Body of pancreas (tissue), 4 donors: ENCODE results near the gene RAB40C. TPM values are rescaled to one million over a fixed set of nuclear protein-coding genes. Genes with fewer than 3 reads are reported as not detected.

Experiments used
- ATAC-seq: fragments of 150-250 bp; one replicate; pipeline ENCODE4 v1.9.1; 2016
- DNase-seq, 4 donors: peaks; one replicate each; pipeline ENCODE4 v3.0.0-alpha.2; 2019
- H3K27ac ChIP-seq, 4 donors: fragments of 200-600 bp; sonication (generic); 1 replicate in 3 of 4; 2 replicates in 1 of 4; pipeline versions ENCODE4 v1.5.1 to v1.6.1; 2016 to 2019; ENCODE audit warnings: mild to moderate bottlenecking in 1 of 4, mixed read lengths in 1 of 4, moderate library complexity in 1 of 4
- H3K27me3 ChIP-seq, 2 donors: fragments of 200-600 bp; sonication (generic); one replicate each; pipeline ENCODE4 v1.6.0; 2016; ENCODE audit warnings: mild to moderate bottlenecking in 1 of 2
- H3K36me3 ChIP-seq, 2 donors: fragments of 200-600 bp; sonication (generic); replicated peaks in 1 of 2; 2 replicates each; pipeline ENCODE4 v1.5.1; 2016; ENCODE audit warnings: low read depth in 2 of 2; ENCODE audit not compliant: insufficient read depth in 1 of 2
- H3K4me1 ChIP-seq: fragments of 200-600 bp; sonication (generic); one replicate; pipeline ENCODE4 v1.6.0; 2016
- H3K4me3 ChIP-seq, 2 donors: fragments of 200-600 bp; sonication (generic); 1 replicate in 1 of 2; 2 replicates in 1 of 2; pipeline ENCODE4 v1.5.1; 2016 to 2019
- H3K9me3 ChIP-seq, 3 donors: fragments of 200-600 bp; sonication (generic); 1 replicate in 2 of 3; 2 replicates in 1 of 3; pipeline ENCODE4 v1.5.1; 2016
- POLR2A ChIP-seq, 3 donors: fragments of 450-650 bp; IDR thresholded peaks; one replicate each; pipeline ENCODE4 v1.6.1; 2016; ENCODE audit warnings: antibody characterized with exemption in 3 of 3, mild to moderate bottlenecking in 2 of 3
- WGBS, 2 donors: methylation state at CpG; one replicate each; pipeline ENCODE4 v1.1.5; 2017; 5-methylcytosine and 5-hydroxymethylcytosine counted together
- intact Hi-C: fragments of 100-400 bp; cut with DNase I; formaldehyde crosslinking; loops from one replicate; pipeline ENCODE4 v1.15.1; 2023
- total RNA-seq, 2 donors: library from RNA; depleted of rRNA; stranded (reverse); fragments of >200 nt; gene quantifications; one replicate each; pipeline ENCODE4 v1.1.0, GENCODE V29; 2016
- TF ChIP-seq, protein P1 (sequence below), 7 experiments: fragments of 450-650 bp in 4 of 7; fragments of 200-600 bp in 3 of 7; sonication (generic) in 3 of 7; IDR thresholded peaks; one replicate each; pipeline ENCODE4 v1.5.1; 2016 to 2019; ENCODE audit warnings: antibody characterized with exemption in 7 of 7

Gene RAB40C
- total RNA-seq, 2 donors from 2014 or later: 37.2 to 41.0 TPM

DNA sequence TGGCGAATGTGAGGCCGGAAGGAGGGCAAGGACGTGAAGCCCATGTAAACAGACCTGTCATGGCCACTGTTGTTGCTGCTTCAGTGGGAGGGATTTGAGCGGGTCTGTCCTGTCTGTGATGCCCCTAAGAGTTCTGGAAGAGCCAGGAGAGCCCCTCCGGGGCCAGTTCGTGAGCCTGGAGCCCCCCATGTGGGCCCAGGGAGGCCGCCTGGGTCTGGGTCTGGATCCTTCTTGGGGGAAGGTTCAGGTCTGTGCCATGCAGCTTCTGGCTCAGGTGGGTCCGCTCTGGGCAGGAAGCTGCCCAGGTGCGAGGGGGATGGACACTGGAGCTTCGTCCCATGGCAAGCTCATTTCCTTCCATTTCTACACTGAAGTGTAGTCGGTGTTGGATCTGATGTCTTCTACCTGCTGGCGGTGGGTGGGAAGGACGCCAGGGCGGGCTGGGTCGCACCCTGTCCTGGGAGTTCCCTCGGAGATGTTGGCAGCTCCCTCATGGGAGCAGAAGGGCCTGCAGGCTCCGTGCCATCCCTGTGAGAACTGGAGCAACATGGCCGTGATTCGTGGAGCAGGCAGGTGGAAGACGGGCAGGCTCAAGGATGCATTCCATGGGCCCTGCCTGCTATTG is 29.7 kb downstream of the RAB40C start:
- H3K36me3 ChIP-seq: no peaks in the 10 kb centered on the region
- no peaks in the 10 kb centered on the region for H3K4me1 ChIP-seq
- intact Hi-C loops: no loop called here
- H3K9me3 ChIP-seq: no peaks in the 10 kb centered on the region
- no peak overlapping the region for H3K27ac ChIP-seq
- H3K27me3 ChIP-seq: no peaks in the 10 kb centered on the region
- no peak for ATAC-seq
- DNase-seq: no peak
- WGBS, 2 donors: 79 to 84% methylated on average over 4 to 20 of the region's 20 CpGs
- no peak overlapping the region for H3K4me3 ChIP-seq
- TF ChIP-seq, protein P1, sequence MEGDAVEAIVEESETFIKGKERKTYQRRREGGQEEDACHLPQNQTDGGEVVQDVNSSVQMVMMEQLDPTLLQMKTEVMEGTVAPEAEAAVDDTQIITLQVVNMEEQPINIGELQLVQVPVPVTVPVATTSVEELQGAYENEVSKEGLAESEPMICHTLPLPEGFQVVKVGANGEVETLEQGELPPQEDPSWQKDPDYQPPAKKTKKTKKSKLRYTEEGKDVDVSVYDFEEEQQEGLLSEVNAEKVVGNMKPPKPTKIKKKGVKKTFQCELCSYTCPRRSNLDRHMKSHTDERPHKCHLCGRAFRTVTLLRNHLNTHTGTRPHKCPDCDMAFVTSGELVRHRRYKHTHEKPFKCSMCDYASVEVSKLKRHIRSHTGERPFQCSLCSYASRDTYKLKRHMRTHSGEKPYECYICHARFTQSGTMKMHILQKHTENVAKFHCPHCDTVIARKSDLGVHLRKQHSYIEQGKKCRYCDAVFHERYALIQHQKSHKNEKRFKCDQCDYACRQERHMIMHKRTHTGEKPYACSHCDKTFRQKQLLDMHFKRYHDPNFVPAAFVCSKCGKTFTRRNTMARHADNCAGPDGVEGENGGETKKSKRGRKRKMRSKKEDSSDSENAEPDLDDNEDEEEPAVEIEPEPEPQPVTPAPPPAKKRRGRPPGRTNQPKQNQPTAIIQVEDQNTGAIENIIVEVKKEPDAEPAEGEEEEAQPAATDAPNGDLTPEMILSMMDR (IDR thresholded peaks at IDR 0.05): no peak
- no peak for TF ChIP-seq POLR2A (IDR thresholded peaks at IDR 0.05)

DNA sequence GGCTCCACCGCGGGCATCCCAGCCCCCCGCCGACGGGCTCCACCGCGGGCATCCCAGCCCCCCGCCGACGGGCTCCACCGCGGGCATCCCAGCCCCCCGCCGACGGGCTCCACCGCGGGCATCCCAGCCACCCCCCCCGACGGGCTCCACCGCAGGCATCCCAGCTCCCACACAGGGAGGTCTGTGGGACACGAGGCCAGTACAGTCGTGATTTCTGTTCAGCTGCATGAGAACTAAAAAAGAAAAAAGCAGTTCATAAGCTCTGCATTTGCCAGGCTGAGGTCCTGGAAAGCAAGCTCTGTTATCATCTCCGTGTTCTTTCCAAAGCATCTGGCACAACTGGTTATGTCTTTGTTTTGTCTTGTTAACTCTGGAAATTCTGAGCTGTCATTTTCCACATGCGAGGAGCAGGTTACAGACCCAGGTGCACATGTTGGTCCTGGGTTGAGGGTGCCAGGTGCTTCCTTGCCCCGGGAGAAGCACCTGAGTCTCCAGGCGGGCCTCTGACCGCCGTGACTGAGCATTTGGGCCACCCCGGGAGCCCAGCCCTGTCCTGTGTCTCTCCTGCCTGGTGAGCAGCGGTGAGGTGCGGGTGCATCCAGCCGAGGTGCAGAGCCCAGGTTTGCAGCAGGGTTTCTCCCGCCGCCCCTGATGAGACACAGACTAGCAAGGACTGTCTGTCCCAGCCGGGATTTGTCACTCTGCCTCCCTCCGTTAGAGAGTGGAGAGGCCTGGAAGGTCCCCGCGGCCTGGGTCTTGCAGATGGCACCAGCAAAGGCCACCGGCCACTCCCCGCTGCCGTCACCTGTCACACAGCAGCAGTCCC is 31.0 kb downstream of the RAB40C start:
- ATAC-seq (no peak), DNase-seq (no peak)
- Histone ChIP-seq H3K4me3 (no peak overlapping the region), H3K9me3 (no peaks in the 10 kb centered on the region), H3K27me3 (no peaks in the 10 kb centered on the region), H3K27ac (no peak overlapping the region), H3K36me3 (peaks cover 0 to 2% of the 10 kb centered on the region in 2 donors), H3K4me1 (no peaks in the 10 kb centered on the region)
- TF ChIP-seq POLR2A (IDR thresholded peaks at IDR 0.05): no peak
- TF ChIP-seq, protein P1 (IDR thresholded peaks at IDR 0.05): no peak
- intact Hi-C loops: no loop called here
- WGBS, 2 donors: 82 to 84% methylated on average over 14 to 18 of the region's 41 CpGs

- Histone ChIP-seq H3K9me3 (no peaks in the 10 kb centered on the region), H3K36me3 (peaks cover 0 to 2% of the 10 kb centered on the region in 2 donors), H3K27ac (no peak overlapping the region), H3K4me3 (no peak overlapping the region), H3K4me1 (no peaks in the 10 kb centered on the region), H3K27me3 (no peaks in the 10 kb centered on the region)
- DNase-seq: no peak
- 80 to 93% methylated on average over 12 to 21 of the region's 21 CpGs for WGBS, 2 donors
- intact Hi-C loops: no loop called here
- ATAC-seq: no peak
- TF ChIP-seq POLR2A (IDR thresholded peaks at IDR 0.05): no peak
- TF ChIP-seq, protein P1 (IDR thresholded peaks at IDR 0.05): no peak
Observed at GRCh38 chr16:621526-622105, 31.8 kb downstream of the RAB40C start.

DNA sequence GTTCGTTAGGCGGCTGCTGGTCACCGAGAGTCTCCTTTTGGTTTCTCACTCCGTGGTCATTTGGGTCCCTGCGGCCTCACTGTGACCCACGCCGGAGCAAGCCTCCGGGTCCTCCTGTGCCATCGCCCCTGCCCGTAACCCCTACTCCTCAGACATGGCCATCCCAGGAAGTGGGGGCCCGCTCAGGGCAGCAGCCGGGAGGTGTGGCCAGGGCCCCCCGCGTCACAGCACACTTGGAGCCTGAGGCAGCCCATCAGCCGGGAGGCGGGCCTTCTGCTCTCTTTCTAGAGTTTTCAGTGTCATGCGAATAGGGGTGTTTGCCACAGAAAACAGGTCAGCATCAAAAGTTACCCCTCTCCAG is 33.0 kb downstream of the RAB40C start:
- no peaks in the 10 kb centered on the region for H3K4me1 ChIP-seq
- no peaks in the 10 kb centered on the region for H3K9me3 ChIP-seq
- H3K27ac ChIP-seq: no peak overlapping the region
- WGBS, 2 donors: 92 to 94% methylated on average over 13 to 16 of the region's 17 CpGs
- ATAC-seq (no peak), DNase-seq (no peak)
- TF ChIP-seq, protein P1 (IDR thresholded peaks at IDR 0.05): no peak
- TF ChIP-seq POLR2A (IDR thresholded peaks at IDR 0.05): no peak
- H3K36me3 ChIP-seq: peaks cover 4% of the 10 kb centered on the region in 2 donors
- intact Hi-C loops: no loop called here
- no peak overlapping the region for H3K4me3 ChIP-seq
- H3K27me3 ChIP-seq: no peaks in the 10 kb centered on the region
